DMS 273 (cell line): ENCODE results near the gene DGKI.

Experiments used
- DNase-seq: peaks from one replicate; lab custom pipeline; 2025; ENCODE audit not compliant: unreplicated experiment; lab: John Stamatoyannopoulos, UW

DGKI gene

DNA sequence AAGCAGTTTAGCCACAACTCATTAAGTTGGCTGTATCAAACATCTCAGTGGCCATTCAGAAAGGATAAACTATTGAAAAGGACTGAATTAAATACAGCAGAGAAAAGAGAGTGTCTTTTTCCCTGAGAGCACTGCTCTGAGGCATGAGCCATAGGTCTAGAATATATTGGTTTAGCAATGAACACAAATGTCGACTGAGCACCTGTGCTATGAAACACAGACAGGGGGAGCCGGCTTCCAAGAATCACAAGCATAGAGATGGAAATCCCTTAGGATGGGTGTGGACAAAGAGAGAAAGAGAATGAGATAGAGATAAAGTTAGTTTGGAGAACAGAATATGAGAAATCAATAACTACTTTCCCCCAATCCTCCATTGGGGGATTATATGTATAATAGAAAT lies 54.8 kb downstream of the DGKI start:
- DNase-seq: no peak

- no peak for DNase-seq
These were observed 55.9 kb downstream of the DGKI start for GRCh38 chr7:137790828-137791227.

GRCh38 chr7:137789215-137789882 lies 57.4 kb downstream of the DGKI start:
- no peak for DNase-seq

DNA sequence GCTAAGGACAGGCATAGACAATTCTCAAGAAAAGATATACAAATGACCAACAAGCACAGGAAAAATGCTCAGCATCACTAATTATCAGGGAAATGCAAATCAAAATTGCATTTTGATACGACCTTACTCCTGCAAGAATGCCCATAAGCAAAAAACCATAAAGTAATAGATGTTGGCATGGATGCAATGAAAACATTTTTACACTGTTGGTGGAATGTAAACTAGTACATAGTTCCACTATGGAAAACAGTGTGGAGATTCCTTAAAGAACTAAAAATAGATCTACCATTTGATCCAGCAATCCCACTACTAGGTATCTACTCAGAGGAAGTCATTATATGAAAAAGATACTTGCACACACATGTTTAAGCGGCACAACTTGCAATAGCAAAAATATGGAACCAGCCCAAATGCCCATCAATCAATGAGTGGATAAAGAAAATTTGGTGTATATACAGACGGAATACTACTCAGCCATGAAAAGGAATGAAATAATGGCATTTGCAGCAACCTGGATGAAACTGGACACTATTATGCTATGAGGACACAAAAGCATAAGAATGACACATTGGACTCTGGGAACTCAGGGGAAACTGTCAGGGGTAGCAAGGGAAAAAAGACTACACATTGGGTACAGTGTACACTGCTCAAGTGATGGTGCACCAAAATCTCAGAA lies 59.3 kb downstream of the DGKI start:
- DNase-seq: no peak

DNA sequence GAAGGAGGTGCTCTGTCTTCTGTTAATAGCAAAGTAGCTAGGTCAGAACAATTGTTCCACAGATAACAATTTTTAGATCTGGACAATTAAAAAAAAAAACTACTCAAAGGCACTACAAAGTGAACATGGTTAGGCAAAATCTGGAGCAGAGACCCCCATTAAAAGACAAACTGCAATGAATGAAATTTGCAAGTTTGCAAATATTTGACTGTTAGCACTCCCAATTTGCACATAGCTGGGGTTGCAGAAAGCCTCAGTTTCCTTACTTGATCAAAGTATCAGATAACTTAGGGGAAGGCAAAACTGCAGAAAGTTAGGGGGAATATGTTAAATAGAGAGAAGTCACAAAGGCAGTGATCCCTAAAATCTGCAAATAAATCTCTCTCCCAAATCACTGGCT lies 68.3 kb downstream of the DGKI start:
- DNase-seq: no peak

DNA sequence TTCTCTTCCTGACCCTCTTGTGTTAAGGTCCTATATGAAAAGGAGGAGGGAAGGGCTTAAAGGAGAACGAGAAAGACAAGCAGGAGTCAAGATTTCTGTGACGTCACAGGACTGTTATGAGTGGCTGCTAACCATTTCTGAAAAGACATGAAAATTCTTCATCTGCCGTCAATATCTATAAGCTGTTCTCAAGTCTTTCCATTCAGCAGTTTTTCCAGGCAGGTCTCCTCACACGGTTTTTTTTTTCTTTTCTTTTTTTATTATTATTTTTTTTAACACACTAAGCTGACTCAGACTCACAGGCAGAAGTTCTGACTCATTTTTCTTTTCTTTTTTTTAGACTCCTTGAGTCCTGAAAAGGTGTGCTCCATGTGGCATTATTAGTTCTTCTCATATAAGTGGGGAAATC lies 72.0 kb downstream of the DGKI start:
- no peak for DNase-seq

DNA sequence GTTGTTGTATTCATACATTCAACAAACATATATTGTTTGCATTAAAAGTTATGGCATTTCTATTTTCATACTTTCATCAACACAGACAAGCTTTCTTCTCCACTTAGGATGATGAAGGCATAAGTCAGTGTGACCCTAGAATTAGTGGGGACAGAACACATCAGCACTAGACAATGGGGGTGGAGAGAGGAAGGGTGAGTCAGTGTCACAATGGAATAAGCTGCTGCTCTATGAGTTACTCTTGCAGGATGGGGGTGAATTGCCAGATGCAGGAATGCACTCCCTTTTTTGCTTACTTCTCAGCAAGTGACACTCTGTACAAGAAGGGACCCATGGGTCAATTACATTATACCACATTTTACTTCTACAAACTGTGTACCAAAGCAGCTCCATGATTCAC lies 74.0 kb downstream of the DGKI start:
- DNase-seq: no peak

DNA sequence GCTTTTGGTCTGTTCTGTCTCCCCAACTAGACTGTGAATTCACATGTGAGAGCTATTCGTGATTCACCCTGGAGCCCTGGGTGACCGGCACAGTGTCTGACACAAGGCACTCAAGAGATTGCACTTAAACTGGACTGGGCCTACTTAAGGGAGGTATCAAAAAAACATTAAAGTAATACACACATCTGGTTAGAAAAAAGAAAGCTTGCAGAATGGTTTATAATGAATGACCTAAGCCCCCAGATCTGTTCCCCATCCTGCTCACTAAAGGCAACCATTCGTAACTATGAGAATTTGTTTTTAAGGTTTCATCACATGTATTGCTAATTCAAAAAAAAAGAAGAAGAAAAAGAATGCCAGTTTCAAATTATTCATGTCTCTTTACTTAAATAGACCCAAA lies 74.5 kb downstream of the DGKI start:
- no peak for DNase-seq

GRCh38 chr7:137771679-137772078 lies 75.1 kb downstream of the DGKI start:
- DNase-seq: no peak

DNA sequence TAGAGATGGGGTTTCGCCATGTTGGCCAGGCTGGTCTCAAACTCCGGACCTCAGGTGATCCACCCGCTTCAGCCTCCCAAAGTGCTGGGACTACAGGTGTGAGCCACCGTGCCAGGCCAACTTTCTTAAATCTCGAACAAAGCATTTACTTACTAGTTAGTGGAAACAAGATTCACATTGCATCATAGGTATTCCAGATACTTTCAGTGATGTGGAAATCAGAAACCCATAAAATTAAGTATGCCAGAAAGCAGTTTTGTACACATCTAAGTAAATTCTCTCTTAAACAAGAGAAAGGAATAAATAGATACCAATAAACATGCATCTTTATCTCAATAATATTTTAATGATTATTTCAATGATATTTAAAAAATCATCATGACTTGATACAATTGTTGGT lies 75.5 kb downstream of the DGKI start:
- DNase-seq: no peak

GRCh38 chr7:137768366-137768765 lies 78.4 kb downstream of the DGKI start:
- no peak for DNase-seq

DNA sequence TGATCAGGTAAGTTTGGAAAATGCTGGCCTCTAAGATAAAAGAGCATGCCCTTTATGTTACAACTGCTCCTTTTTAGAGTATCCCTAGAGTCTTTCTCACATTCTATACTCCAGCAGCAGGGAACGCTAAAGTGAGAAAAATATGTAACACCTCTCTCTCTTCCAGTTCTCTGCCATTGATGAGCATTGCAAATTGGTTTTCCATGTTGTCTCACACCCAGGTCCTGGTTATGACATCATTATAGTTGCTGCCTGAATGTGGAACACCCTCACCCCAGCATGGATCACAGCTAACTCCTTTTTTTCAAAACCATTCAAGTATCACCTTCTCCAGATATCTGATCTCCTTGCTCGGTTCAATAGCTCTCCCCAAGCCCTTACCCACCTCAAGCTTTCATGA lies 84.4 kb downstream of the DGKI start:
- no peak for DNase-seq

DNA sequence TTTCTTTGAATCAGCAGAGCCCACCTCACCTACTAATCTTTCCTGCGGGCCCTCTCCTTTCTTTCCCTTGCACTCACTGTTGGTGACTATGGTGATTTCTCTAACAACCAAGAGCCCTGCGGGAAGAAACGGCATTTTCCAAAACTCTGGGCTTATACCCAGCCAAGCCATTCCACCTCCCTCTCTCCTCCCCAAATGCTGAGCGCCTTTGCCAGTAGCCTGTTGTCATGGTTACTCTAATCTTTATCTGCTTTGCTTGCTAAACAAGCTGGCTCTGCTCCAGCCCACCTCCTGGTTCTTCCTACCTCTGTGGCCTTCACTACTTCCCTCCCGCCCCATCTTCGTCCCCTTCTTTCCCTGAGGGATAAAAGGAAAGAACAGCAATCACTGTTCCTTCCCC lies 86.7 kb downstream of the DGKI start:
- no peak for DNase-seq

DNA sequence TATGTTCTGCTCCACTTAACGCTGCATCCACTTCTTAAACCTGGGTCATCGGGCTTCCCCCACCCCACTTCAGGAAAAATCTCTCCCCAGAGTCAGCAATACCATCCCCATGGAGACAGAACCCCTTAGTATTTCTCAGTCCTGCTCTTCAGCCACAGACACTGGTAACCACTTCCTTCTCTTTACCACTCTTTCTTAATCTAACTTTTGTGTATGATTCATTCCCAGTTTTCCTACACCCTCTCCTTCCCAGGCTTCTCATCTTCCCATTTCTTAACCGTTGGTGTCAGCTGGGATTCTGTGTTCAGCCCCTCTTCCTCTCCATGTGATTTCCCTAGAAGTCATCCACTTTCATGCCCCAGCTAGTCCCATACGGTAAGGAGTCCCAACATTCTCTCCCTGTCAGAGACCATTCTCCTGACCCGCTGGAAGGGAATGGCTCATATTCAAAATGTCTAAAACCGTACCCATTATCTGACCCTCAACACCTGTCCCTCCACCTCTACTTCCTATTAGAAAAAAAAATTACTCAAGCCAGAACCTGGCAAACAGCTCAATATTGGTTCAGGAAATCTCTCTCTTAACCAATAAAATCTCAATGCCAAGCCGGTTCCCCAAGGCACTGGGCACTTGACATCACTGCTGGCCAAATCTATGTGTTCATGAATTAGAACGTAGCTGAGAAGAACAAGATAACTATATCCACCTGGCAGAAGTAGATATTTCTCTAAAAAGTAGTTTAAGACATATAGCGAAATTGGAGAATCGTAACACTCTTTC lies 89.4 kb downstream of the DGKI start:
- DNase-seq: no peak

GRCh38 chr7:137755846-137756651 lies 90.7 kb downstream of the DGKI start:
- DNase-seq: no peak

- DNase-seq: no peak
These were observed 91.3 kb downstream of the DGKI start for GRCh38 chr7:137755427-137755826.

DNA sequence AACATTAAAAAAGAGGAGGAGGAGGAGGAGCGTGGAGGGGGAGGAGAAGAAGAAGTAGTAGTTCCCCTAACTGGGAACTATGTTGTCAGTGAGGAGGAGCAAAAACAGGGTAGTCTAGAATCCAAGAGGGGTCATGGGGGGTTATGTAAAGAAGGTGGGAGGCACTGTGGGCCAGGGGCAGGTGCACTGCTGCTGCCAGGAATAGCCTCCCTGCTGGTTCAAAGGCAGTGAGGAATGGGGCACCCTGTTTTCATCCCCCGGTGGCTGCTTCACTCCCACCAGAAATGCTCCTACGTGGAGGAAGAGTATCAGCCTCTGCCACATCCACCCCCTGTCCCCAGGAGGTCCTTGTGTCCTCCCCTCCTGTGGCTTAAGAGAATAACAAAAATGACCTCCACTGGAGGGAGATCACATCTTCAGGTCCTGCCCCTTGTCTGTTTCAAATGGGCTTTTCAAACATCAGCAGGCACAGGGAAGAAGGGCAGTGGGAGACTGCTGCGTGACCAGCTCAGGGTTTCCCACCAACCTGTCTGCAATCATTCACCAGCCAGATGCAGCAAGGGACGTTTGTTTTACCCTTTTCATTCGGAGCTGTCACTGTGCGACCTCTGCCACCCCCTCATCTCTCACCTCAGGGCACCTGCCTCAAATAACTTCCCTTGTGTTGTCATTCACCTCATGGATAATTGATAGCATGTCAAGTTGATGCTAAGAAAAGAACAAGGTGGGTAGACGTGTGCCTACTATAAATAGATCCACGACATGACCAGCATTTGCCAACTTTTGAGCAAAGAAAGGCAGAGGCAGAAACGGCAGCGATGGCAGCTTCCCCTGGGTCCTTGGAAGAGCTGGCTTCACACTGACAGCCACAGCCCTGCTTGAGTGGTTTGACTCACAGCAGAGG lies 92.6 kb downstream of the DGKI start:
- no peak for DNase-seq

DNA sequence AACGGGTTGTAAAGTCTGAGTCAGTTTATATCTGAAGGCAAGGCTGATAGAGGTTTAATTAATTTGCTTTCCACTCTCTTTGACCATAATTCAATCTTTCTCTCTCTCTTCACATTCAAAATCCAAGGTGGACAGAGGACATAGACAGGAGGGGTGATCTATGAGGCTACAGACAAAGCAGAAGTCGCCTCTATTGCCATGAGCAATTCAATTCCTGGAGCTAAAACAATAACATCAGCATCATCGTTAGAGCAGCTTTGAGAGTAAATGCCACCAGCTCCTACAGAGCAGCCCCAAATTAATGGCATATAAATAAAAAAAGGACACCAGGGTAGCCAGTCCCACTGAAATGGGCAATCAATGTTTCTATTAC lies 93.2 kb downstream of the DGKI start:
- no peak for DNase-seq

GRCh38 chr7:137753067-137753466 lies 93.7 kb downstream of the DGKI start:
- no peak for DNase-seq

DNA sequence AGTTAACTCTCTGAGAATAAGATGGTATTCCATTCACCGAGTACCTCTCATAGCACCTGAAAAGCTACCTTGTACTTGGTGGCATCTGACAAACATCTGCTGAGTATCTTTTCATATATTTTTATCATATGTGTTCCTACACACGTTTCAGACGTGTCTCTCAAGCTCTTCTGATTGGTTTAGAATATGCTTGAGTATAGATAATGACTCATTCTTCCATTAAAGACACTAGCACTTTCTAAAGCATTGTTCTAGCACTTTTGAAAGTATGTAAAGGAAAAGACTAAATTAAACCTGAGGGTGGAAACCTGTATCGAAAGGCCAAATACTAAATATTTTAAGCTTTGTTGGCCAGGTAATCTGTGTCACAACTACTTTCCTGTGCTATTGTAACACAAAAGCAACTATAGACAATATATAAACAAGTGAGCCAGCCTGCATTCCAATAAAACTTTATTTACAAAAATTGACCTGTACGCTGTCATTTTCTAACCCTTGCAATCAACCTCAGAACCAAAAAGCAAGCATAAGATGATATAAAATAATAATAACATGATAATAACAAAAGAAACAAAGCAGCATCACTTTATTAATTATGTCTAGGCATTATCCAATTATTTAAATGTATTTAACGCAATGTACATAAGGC lies 95.3 kb downstream of the DGKI start:
- DNase-seq: no peak
